ENCODE results near the gene DENND2C. TPM values are rescaled to one million over a fixed set of nuclear protein-coding genes. Genes with fewer than 3 reads are reported as not detected.

DENND2C gene
- total RNA-seq, 2 experiments from 2014 or later: 0.31 to 0.47 TPM

DNA sequence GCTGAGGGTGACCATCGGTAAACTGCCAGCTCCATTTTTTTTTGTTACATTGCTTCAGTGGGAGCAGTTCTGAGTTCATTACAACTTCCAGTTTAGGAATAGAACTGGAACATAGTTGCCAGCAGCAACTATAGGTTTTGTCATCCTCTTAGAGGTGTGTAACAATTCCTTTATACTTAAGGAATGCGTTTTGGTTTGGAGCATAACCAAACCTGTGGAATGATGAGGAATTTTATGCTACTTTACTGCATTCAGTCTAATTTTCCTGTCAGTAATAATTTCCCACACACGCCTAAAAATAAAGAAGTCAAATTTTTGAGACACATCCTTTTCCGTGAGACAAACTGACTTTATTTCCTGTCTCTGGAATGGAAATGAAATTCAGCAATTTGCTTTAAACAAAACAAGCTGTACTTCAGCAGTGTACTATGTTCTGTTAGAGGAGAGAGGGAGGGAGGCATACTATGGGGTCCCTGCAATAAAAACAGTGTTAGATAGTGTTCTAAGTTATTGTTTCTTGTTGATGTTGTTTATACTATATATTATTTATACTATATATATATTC, 30.3 kb upstream of the DENND2C start:
- CTCF ChIA-PET: no interaction called here
- no peak for DNase-seq
- Mint-ChIP-seq H3K4me1 (ENCODE audit: low read depth) (no peaks in the 10 kb centered on the region), H3K36me3 (ENCODE audit: low read depth) (no peaks in the 10 kb centered on the region), H3K27ac (no peak overlapping the region), H3K27me3 (ENCODE audit: low read depth) (no peaks in the 10 kb centered on the region), H3K4me3 (no peak overlapping the region), H3K9me3 (no peaks in the 10 kb centered on the region)
- intact Hi-C loops (cut with micrococcal nuclease): no loop called here

DNA sequence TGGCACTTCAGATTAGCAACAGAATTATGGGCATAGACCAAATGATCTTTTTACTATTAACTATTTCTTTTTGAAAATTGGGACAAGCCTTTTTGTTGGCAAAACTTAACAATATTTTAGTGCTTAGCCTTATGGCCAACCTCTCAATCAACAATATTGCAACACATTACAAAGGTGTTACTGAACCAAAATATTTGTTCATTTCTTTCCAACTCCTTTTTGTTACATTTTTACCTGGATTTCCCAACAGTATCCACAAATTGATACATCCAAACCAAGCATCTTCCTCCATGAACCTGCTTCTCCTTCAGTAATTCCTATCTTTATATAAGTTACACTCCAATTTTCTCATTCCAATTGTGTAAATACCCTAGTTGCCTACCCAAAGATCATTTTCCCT, 27.0 kb upstream of the DENND2C start:
- CTCF ChIA-PET: no interaction called here
- no peak for DNase-seq
- H3K9me3 Mint-ChIP-seq: no peaks in the 10 kb centered on the region
- peaks cover 2% of the 10 kb centered on the region for H3K27me3 Mint-ChIP-seq (ENCODE audit: low read depth)
- intact Hi-C loops (cut with micrococcal nuclease): no loop called here
- no peak overlapping the region for H3K4me3 Mint-ChIP-seq
- no peaks in the 10 kb centered on the region for H3K36me3 Mint-ChIP-seq (ENCODE audit: low read depth)
- no peak overlapping the region for H3K27ac Mint-ChIP-seq
- no peaks in the 10 kb centered on the region for H3K4me1 Mint-ChIP-seq (ENCODE audit: low read depth)

GRCh38 chr1:114695430-114696058, 25.7 kb upstream of the DENND2C start, which contains the start of gene AMPD1:
Gene AMPD1, minus strand, starts transcription at chr1:114695546. Its CDS starts 75 bp downstream, at chr1:114695471.
- no peaks in the 10 kb centered on the region for H3K36me3 Mint-ChIP-seq (ENCODE audit: low read depth)
- no peak within 1 kb of the TSS for H3K4me3 Mint-ChIP-seq
- H3K27ac Mint-ChIP-seq: no peak within 1 kb of the TSS
- intact Hi-C loops (cut with micrococcal nuclease): no loop called here
- no peaks in the 10 kb centered on the region for H3K9me3 Mint-ChIP-seq
- no peak for DNase-seq
- H3K27me3 Mint-ChIP-seq (ENCODE audit: low read depth): peaks cover 3% of the 10 kb centered on the region
- CTCF ChIA-PET: no interaction called here
- no peaks in the 10 kb centered on the region for H3K4me1 Mint-ChIP-seq (ENCODE audit: low read depth)

GRCh38 chr1:114694540-114695310, 24.9 kb upstream of the DENND2C start:
- CTCF ChIA-PET: interaction anchor here (0.8 kb wide), 1 partner anchor 675 kb away, joined by 5 read pairs; no protein-coding TSS in a partner anchor
- no peaks in the 10 kb centered on the region for H3K4me1 Mint-ChIP-seq (ENCODE audit: low read depth)
- no peak for DNase-seq

GRCh38 chr1:114692947-114693346, 23.1 kb upstream of the DENND2C start:
- Mint-ChIP-seq H3K27me3 (ENCODE audit: low read depth) (peaks cover 7% of the 10 kb centered on the region), H3K4me3 (no peak overlapping the region), H3K27ac (no peak overlapping the region), H3K36me3 (ENCODE audit: low read depth) (no peaks in the 10 kb centered on the region), H3K9me3 (no peaks in the 10 kb centered on the region), H3K4me1 (ENCODE audit: low read depth) (no peaks in the 10 kb centered on the region)
- CTCF ChIA-PET: interaction anchor here (0.6 kb wide), 1 partner anchor 247 kb away, joined by 3 read pairs; no protein-coding TSS in a partner anchor
- no peak for DNase-seq
- intact Hi-C loops (cut with micrococcal nuclease): no loop called here

More at GRCh38 chr1:114694540-114695310, 24.9 kb upstream of the DENND2C start:
- no peak overlapping the region for H3K4me3 Mint-ChIP-seq
- no peaks in the 10 kb centered on the region for H3K36me3 Mint-ChIP-seq (ENCODE audit: low read depth)
- no peaks in the 10 kb centered on the region for H3K9me3 Mint-ChIP-seq
- H3K27me3 Mint-ChIP-seq (ENCODE audit: low read depth): peaks cover 4% of the 10 kb centered on the region
- intact Hi-C loops (cut with micrococcal nuclease): no loop called here
- H3K27ac Mint-ChIP-seq: no peak overlapping the region

GRCh38 chr1:114691061-114691460, 21.2 kb upstream of the DENND2C start:
- CTCF ChIA-PET: no interaction called here
- H3K36me3 Mint-ChIP-seq (ENCODE audit: low read depth): no peaks in the 10 kb centered on the region
- no peak for DNase-seq
- H3K4me3 Mint-ChIP-seq: no peak overlapping the region
- H3K27ac Mint-ChIP-seq: no peak overlapping the region
- no peaks in the 10 kb centered on the region for H3K4me1 Mint-ChIP-seq (ENCODE audit: low read depth)
- intact Hi-C loops (cut with micrococcal nuclease): no loop called here
- peaks cover 17% of the 10 kb centered on the region for H3K27me3 Mint-ChIP-seq (ENCODE audit: low read depth)
- no peaks in the 10 kb centered on the region for H3K9me3 Mint-ChIP-seq

DNA sequence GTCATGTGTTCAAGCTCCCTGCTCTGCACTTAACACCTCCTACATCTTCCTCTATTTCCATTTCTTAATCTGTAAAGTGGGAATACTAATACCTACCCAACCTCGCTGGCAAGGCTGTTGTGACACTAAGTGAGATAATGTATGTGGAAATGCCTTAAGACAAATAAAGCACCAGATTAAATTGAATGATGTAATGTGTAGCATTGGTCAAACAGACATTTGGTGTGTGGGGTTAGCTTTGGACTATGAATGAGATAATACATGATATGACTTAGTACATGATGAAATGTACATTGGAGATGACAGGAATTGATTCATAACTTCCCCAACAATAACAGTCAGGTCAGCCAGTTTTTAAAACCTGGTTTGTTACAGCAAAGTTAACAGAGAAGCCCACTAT, 20.3 kb upstream of the DENND2C start:
- DNase-seq: no peak
- H3K9me3 Mint-ChIP-seq: no peaks in the 10 kb centered on the region
- H3K4me1 Mint-ChIP-seq (ENCODE audit: low read depth): no peaks in the 10 kb centered on the region
- CTCF ChIA-PET: no interaction called here
- no peaks in the 10 kb centered on the region for H3K36me3 Mint-ChIP-seq (ENCODE audit: low read depth)
- no peak overlapping the region for H3K4me3 Mint-ChIP-seq
- intact Hi-C loops (cut with micrococcal nuclease): no loop called here
- no peak overlapping the region for H3K27ac Mint-ChIP-seq
- H3K27me3 Mint-ChIP-seq (ENCODE audit: low read depth): peaks cover 25% of the 10 kb centered on the region

DNA sequence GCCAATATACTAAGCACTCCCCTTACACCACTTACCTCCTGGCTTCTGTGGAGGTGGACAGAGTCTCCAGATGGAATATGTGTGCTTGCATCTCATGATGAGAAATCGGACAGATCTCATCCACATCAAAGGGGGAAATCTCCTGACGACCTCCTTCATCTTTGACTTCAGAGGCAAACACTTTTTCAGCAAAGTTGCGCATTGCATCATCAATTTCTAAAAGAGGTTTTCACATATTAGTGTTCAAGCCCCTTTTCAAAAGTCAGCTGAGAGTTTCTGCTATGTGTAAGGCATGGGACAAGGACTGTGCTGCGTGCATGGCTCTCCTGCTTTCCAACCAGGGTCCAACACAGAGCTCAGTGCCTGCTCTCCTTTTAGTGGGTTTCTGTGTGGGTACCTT, 18.7 kb upstream of the DENND2C start:
- Mint-ChIP-seq H3K9me3 (no peaks in the 10 kb centered on the region), H3K4me1 (ENCODE audit: low read depth) (no peaks in the 10 kb centered on the region), H3K4me3 (no peak overlapping the region), H3K27ac (no peak overlapping the region), H3K27me3 (ENCODE audit: low read depth) (peaks cover 28% of the 10 kb centered on the region), H3K36me3 (ENCODE audit: low read depth) (no peaks in the 10 kb centered on the region)
- CTCF ChIA-PET: no interaction called here
- DNase-seq: no peak
- intact Hi-C loops (cut with micrococcal nuclease): no loop called here

DNA sequence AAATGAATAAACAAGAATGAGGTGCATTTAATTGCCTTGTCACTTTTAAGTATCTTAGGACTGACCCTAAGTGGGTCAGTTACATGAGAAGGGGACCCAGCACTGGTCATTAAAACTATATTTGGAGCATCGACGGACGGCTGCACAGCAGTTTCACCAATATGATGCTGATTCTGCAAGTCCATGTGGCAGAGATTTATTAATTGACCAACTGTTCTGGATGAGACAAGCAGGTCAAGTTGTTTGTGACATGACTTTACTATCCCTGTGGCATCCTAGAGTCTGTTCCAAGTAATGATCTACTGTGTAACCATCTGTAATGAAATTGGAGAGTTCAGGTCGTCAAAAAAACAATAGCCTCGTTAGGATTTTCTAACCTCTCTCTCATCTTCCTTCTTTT, 16.0 kb upstream of the DENND2C start:
- H3K9me3 Mint-ChIP-seq: no peaks in the 10 kb centered on the region
- no peak for DNase-seq
- H3K4me3 Mint-ChIP-seq: no peak overlapping the region
- CTCF ChIA-PET: no interaction called here
- no peaks in the 10 kb centered on the region for H3K4me1 Mint-ChIP-seq (ENCODE audit: low read depth)
- intact Hi-C loops (cut with micrococcal nuclease): no loop called here
- H3K27me3 Mint-ChIP-seq (ENCODE audit: low read depth): peaks cover 26% of the 10 kb centered on the region
- no peaks in the 10 kb centered on the region for H3K36me3 Mint-ChIP-seq (ENCODE audit: low read depth)
- no peak overlapping the region for H3K27ac Mint-ChIP-seq

DNA sequence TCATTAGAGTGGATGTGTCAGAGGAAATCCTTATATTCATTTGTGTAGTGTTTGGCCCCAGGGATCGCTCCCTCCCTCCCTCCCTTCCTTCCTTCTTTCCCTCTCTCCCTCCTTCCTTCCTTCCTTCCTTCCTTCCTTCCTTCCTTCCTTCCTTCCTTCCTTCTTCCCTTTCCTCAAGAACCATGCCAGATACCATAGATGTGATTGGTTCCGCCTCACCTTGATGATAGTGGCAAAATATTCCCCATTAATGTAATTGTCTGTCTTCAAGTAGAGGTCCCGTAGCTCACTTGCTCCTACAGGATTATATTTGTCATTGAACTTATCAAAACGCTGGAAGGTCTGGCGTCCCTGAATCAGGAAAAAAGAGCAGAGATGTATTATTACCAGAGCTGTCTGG, 7.8 kb upstream of the DENND2C start:
- Mint-ChIP-seq H3K4me1 (ENCODE audit: low read depth) (no peaks in the 10 kb centered on the region), H3K27ac (no peak overlapping the region), H3K36me3 (ENCODE audit: low read depth) (no peaks in the 10 kb centered on the region), H3K27me3 (ENCODE audit: low read depth) (peaks cover 14% of the 10 kb centered on the region), H3K4me3 (no peak overlapping the region), H3K9me3 (no peaks in the 10 kb centered on the region)
- intact Hi-C loops (cut with micrococcal nuclease): loop anchor here (10.0 kb wide), 1 partner anchor 377 kb away; no protein-coding TSS in a partner anchor
- no peak for DNase-seq
- CTCF ChIA-PET: no interaction called here

- H3K4me1 Mint-ChIP-seq (ENCODE audit: low read depth): no peaks in the 10 kb centered on the region
- H3K36me3 Mint-ChIP-seq (ENCODE audit: low read depth): no peaks in the 10 kb centered on the region
- no peak overlapping the region for H3K27ac Mint-ChIP-seq
- intact Hi-C loops (cut with micrococcal nuclease): loop anchor here (10.0 kb wide), 1 partner anchor 379 kb away; no protein-coding TSS in a partner anchor
- no peak overlapping the region for H3K4me3 Mint-ChIP-seq
- CTCF ChIA-PET: no interaction called here
- H3K9me3 Mint-ChIP-seq: no peaks in the 10 kb centered on the region
- peaks cover 14% of the 10 kb centered on the region for H3K27me3 Mint-ChIP-seq (ENCODE audit: low read depth)
- DNase-seq: no peak
Measured at GRCh38 chr1:114676115-114676514, 6.3 kb upstream of the DENND2C start.

DNA sequence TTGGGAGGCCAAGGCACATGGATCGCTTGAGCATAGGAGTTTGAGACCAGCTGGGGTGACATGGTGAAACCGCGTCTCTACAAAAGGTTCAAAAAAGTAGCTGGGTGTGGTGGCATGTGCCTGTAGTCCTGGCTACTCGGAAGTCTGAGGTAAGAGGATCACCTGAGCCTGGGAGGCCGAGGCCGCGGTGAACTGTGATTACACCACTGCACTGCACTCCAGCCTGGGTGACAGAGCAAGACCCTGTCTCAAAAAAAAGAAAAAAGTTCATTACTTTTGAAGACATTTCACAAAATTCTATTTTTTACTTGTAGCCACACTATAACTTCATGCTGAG, 2.1 kb upstream of the DENND2C start:
- CTCF ChIA-PET: interaction anchor here (0.6 to 4.4 kb wide), 5 partner anchors 10 to 325 kb away, joined by 3 to 31 read pairs (median 3); partner anchors contain the start of gene NRAS
- no peak for DNase-seq
- Mint-ChIP-seq H3K27ac (no peak overlapping the region), H3K27me3 (ENCODE audit: low read depth) (peaks cover 6% of the 10 kb centered on the region), H3K4me3 (no peak overlapping the region), H3K36me3 (ENCODE audit: low read depth) (no peaks in the 10 kb centered on the region), H3K9me3 (no peaks in the 10 kb centered on the region), H3K4me1 (ENCODE audit: low read depth) (peaks cover 4% of the 10 kb centered on the region)
- intact Hi-C loops (cut with micrococcal nuclease): loop anchor here (2.0 to 10.0 kb wide), 3 partner anchors 161 to 695 kb away; partner anchors contain the start of genes OLFML3 and TRIM33
